Stimulated activated CD4-positive, alpha-beta T cell treated with anti-CD3 and anti-CD28 coated beads, Interleukin-1b, Interleukin-23, amount 100 ng/mL, for 1 hour (primary cell): ENCODE data around the gene PSMA2.
"Not testable (repeated sequence)": the region's sequence is repeated elsewhere in the genome, so short reads cannot be mapped to it uniquely, and the experiment has no call there.

ENCODE experiments used
- DNase-seq, 2 donors: peaks; one replicate each; pipeline ENCODE4 v3.0.0-alpha.2; 2020; ENCODE audit warnings: low read depth in 2 of 2

PSMA2 gene

GRCh38 chr7:42907316-42907715 lies 24.7 kb downstream of the PSMA2 start:
- no peak for DNase-seq

GRCh38 chr7:42906181-42906580 lies 25.8 kb downstream of the PSMA2 start:
- DNase-seq, result no peak

- DNase-seq, result no peak
Observed at GRCh38 chr7:42902331-42902730, 29.6 kb downstream of the PSMA2 start.

- DNase-seq, result no peak
Observed at GRCh38 chr7:42900842-42901241, 31.1 kb downstream of the PSMA2 start.

- DNase-seq, result no peak
Observed at GRCh38 chr7:42893346-42894240, 38.4 kb downstream of the PSMA2 start.

GRCh38 chr7:42886893-42887505 lies 45.0 kb downstream of the PSMA2 start:
- no peak for DNase-seq

- DNase-seq, result no peak
Observed at GRCh38 chr7:42886129-42886528, 45.8 kb downstream of the PSMA2 start.

GRCh38 chr7:42885183-42885582 lies 46.8 kb downstream of the PSMA2 start:
- DNase-seq, result not testable (repeated sequence)

GRCh38 chr7:42883950-42884349 lies 48.0 kb downstream of the PSMA2 start:
- DNase-seq, result no peak

GRCh38 chr7:42880392-42880791 lies 51.6 kb downstream of the PSMA2 start:
- no peak for DNase-seq

GRCh38 chr7:42878303-42878702 lies 53.7 kb downstream of the PSMA2 start:
- no peak for DNase-seq

- DNase-seq, result no peak
Observed at GRCh38 chr7:42877862-42878261, 54.1 kb downstream of the PSMA2 start.

- peak in 1 of 2 donors; percentile 49 for DNase-seq
Observed at GRCh38 chr7:42876182-42877068, 55.5 kb downstream of the PSMA2 start.

- no peak for DNase-seq
Observed at GRCh38 chr7:42869131-42870020, 62.6 kb downstream of the PSMA2 start.

GRCh38 chr7:42868480-42868879 lies 63.5 kb downstream of the PSMA2 start:
- DNase-seq, result no peak
